Bone marrow (tissue), 2 donors: ENCODE data around the gene CNTN5.
"Not testable (repeated sequence)": the region's sequence is repeated elsewhere in the genome, so short reads cannot be mapped to it uniquely, and the experiment has no call there.

ENCODE experiments used
- DNase-seq, 2 donors: peaks; one replicate each; lab custom pipeline; 2025; lab: John Stamatoyannopoulos, UW

Gene CNTN5

DNA sequence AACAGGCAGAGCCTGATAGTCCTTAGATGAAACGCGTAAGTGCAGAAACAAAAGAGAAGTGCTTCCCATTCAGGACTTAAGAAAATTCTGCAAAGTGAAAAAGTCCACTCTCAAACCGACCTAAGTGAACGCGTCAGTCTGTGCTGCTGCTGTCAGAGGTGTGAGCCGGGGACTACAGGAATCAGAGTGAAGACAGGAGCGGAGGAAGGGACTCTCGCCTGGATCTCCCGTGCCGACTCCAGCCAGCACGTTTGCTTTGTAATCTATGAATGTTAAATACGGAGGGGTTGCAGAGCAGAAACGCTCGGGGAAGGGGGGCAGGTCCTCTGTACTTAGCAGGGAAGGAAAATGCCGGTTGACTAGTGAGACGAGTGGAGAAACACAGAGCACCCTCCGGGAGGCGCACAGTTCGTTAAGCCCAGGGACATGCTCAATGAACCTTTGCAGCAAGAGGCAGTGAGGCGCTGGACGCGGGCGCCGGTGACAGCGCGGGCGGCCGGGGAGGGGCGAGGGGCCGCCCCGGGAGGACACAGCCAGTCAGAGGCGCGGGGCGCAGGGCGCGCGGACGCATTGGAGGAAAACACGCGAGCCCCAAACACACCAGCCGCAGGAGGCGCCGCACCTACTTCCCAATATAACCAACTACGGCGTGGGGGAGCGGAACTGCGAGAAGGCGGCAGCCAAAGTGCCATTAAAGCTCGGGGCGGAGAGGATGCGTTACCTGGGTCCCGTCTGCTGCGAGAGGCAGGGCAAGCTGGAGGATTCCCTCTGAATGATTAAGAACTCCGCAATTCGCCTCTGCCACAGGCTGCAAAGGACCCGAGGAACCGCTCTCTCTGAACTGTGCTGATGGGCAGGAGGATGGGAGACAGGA lies at the start of gene CNTN5:
TSS of gene CNTN5 (plus strand) at position 598 of the 874 bp plus-strand sequence.
- DNase-seq, result peak in 1 of 2 donors; percentile 85

DNA sequence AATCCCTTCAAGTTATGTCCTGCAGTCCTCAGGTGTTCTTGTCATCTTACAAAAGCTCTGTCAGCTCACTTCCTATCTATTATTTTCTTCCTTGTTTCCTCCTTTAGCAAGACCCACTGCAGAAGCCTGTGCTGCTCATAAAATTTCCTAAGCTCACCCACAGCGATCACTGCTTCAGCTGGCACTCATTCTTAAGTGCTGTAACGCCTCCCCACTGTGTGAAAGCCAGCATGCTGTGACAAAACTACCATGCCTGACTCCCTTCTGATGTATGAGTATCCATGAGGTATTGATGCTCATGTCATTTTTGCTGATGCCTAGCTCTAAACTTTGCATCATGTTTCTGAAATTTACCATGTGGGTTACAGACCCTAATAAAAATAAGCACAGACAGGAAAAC lies 41.5 kb upstream of the CNTN5 start:
- no peak for DNase-seq

DNA sequence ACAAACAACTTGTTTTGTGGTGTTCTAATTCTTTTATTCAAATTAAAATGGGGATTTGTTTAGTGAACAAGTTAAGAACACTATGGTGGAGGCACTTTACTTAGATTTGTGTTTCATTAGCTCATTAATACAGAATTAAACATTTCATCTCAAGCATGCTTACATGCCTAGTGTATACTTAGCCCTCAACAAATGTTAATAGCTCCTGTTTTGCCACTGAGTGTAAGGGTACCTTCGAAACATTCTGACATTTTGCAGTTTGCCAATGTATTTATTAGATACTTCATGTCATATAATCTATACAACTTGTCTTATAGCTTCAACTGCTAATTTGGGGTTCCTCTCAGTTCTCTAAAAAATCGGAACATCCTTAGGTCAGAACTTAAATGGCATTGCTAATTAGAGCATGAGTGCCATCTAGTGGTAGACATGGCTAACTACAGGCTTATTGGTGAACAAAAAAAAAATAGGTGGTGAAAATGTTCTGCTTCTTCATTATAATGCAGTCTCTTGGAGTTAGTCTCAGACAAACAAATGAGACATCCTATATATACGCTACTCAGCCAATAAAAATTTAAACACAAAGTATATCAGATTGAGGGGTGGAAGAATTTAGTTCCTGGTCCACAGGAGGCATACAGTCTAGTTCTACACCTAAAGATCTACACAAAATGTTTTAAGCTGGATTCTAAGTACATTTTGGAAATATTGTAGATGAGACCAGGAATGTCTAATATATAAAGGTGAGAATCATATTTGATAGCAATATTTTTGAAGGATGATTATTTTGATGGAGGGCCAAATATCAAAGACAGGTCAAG lies 4.9 kb upstream of the CNTN5 start:
- DNase-seq, result peak in 1 of 2 donors; percentile 53

DNA sequence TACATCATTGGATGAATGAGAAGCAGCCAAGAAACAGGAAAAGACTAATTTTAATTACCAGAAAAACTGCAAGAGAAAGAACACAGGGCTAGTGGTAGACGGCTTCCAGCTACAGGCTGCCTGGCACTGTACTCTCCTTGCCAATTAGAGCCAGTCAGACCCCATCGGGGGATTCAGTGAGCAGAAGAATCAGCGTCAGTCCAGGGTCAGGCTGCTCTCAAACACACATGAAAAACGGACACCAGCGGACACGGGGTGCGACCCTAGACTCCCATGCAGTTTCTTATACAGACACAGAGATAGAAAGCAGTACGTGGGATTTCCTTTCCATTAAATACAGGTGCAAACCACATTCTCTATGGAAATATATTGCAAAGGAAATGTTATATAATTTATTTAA lies 1.1 kb upstream of the CNTN5 start:
- no peak for DNase-seq

DNA sequence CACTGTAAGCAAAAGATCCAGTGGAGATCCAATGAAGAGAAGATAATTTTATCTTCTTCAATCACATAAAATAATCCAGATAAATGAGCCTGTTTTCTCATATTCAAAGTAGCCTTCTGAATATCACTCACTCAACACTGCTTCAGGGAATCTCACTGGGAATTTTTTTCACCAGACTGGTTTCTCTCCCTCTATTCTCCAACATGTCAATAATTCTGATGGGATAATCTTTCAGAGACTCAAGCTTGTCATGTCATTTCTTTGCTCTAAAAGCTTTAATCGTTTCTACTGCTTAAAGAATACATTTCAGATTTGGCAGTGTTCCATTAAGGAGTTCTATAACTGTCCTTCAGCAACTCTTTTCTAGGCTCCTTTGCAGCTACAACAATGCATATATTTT lies 16.3 kb downstream of the CNTN5 start:
- DNase-seq, result no peak

DNA sequence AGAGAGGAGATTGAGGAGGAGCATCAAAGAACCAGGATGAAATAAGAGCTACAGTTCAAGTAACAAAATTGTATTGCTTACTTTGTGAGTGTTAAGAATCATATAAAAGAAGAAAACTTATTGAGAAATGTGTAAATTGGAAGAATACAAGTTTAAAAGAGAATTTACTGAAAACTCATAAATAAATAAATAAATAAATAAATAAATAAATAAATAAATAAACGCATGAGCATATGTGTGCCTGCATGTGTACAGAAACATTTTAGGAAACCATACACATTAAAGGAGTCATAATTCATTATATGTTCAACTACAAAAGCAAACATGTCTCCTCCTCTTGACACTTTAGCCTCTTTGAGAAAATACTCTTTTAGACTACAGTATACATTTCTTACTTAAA lies 42.6 kb downstream of the CNTN5 start:
- DNase-seq, result no peak

DNA sequence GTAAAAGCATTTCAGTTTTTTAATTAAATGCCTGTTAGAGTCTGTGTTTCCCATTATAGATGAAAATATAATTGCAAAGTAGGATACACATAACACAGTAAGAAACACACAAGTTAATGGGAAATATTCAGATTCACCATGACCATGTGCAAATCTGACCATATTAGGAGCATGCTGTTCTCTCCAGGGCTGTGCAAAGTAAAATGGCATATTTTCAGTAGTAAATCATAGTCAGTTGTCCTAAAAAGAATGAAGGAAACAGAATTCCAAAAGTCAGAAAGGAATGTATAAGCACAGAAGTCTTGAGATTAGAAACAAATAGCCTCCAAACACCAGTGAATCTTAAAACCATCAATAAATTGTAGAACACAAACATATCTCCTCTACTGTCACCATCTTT lies 44.4 kb downstream of the CNTN5 start:
- DNase-seq, result no peak

DNA sequence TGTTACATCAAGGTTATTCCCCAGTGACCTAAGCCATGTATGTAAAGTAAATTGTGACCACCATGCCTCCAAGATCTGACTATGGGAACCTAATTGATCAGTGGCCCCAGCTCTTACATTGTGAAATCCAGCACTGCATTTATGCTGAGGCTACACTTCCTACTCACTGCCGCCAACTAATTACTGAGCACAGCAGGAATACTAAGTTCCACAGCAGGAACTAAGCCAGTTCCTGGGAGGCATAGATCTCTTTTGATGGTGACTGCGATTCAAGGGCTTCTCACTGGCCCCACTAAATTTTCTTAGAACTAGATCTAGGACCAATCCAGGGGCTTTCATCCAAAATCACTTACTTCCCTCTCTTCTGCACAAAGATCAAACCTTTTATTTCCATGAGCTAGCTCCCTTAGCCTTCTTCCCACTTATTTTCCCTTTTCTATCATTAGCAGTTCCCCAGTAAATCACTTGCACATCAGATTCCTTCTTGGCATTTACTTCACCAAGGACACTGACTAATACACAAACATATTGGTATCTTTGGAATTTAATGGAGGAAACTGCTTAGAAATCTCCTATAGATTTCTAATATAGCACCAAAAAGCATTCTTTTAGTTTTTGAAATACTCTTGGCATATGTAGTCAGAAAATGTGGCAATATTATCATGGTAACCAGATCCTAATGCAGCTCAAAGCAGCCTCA lies 46.0 kb downstream of the CNTN5 start:
- no peak for DNase-seq

DNA sequence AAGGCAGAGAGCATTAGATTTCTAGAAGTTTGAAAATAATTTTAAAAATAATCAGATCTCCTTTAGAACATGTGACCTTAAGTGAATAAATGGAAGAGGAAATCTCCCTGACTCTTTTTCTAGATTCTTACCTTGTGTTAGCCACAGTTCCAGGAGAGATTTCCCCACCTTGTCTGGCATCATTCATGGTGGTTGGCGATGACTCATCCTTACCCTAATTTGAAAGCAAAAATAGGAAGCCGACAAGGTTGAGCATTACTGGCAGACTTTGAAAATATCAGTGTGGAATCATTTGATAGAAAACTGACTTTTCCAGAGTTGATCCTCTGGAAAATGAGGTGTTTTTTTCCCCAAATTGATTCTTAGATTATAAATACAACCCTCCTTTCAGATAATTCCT lies 48.1 kb downstream of the CNTN5 start:
- peak in 1 of 2 donors; percentile 5 for DNase-seq

DNA sequence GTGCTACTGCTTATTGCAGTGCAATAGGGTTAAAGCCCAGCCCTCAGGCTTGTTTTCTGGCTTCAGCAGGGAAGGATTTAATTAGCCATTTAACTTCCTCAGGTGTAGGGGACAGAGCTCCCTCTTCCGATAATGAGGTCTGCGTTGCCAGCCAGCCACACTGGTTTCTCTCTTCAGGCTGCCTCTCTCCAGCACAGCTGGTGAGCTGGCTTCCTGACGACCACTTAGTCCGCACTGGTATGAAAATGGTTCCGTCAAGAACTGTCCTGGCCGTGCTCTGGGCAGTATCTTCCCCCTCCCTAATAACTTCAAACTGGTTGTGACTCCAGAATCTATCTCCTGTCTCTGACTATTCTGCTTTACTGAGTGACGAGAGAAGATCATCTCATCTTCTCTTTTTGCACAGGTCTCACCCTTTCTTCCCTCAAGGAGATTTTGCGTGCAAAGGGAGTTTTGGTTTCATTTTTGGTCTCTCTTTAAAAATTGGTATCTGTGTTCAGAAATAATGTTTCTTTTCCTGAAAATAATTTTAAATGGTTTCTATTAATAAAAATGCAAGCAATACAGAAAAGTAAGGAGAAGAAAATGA lies 49.2 kb downstream of the CNTN5 start:
- DNase-seq, result peak in 1 of 2 donors; percentile 56

DNA sequence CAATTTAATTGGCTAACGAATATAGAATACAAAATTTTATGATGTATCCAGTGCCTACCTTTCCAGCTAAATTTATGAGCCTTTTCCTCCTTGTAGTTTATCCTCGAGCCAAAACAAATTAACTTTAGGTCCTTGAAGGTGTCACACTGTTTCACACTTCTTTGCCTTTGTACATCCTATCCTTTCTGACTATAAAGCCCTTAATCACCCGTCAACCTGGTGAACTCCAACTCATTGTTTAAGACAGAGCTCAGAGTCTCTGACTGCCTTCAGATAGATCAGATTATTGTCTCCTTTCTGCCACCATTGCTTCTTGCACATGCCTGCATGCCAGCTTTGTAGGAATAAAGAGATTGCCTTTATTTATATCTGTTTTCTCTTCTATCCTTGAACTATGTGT lies 58.8 kb downstream of the CNTN5 start:
- DNase-seq, result no peak

DNA sequence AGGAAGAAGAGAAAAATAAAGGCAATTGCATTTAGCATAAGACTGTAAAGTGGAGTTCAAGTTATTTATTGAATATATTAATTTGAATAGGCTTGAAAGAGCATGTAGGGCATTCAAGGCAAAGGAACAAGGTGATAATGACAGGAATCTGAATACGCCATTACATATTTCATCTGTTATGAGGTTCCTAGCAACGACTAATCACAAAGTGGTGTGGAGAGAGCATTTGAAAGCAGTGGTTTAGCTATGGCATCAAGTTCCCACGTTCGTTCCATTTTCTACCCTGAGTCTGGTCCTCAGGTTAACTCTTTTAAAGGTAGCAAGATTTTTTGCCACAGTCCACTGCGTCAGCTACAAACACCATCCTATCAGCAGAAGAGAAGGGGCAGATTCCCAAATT lies 59.4 kb downstream of the CNTN5 start:
- no peak for DNase-seq

DNA sequence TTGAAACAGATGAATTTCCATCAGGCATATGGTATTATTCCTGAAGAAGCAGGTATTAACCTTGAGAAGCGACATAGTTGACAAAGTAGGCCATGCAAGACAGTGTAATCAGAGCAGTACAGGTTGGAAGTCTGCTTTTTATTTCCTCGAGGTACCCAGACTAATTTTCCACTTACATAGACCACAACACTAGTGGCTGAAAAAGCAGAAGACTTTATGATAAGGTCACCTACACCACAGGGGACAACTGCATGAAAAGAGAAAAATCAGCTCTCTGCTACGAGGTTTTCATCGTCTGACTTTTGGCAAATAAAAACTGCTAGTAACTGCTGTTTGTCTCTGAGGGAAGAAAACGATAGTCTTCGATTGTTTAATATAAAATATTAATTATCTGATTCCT lies 77.5 kb downstream of the CNTN5 start:
- DNase-seq, result no peak

DNA sequence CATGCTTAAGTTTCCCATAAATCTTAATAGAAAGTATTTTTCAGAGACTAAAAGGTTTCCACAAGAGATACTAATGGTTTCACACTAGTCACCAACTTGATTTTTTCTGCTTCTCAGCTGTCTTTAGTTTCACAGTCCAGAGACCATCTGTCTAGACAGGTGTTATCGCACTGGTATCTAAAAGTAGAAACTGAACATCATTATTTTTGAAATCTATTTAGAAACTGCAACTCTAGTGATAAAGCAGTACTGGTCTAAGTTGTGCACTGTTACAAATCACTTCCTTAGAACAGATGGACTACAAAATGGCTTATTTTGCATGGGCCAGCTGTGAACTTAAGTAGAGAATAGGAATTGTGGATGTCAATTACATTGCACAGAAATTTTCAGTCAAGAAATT lies 78.0 kb downstream of the CNTN5 start:
- DNase-seq, result no peak

DNA sequence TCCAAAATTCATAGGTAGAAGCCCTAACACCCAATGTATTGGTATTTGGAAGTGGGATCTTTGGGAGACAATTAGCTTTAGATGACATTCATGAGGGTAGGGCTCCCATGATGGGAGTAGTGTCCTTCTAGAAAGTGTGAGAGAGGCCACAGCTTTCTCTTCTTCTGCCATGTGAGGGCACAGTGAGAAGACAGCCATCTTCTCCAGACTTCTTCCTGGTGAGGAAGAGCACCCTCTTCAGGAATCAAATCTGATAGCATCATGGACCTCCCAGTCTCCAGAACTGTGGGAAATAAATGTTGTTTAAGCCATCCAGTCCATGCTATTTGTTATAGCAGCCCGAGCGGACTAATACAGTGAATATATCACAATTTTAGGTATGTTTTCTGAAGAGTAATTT lies 96.9 kb downstream of the CNTN5 start:
- no peak for DNase-seq

DNA sequence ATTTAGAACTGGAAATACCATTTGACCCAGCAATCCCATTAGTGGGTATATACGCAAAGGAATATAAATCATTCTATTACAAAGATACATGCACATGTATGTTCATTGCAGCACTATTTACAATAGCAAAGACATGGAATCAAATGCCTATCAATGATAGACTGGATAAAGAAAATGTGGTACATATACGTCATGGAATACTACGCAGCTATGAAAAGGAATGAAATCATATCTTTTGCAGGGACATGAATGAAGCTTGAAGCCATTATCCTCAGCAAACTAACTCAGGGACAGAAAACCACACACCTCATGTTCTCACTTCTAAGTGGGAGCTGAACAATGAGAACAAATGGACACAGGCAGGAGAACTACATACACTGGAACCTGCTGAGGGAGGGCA lies 113.1 kb downstream of the CNTN5 start:
- DNase-seq, result not testable (repeated sequence)

DNA sequence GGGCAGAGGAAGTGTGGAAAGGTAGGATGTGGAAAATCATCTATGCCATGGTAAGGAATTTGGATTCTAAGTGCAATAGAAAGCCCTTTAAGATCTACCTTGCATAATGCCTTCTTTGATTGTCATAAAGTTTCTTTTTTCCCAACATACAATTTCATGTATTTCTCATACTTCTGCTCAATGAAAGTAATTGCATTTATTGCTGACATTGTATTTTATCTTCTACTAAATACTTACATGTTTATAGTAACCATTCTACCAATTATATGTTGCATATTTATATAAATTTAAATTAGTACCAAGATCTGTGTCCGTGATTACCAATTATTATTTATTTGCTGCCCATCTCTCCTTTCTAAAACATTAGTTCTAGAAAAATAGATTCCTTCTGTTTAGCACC lies 114.8 kb downstream of the CNTN5 start:
- no peak for DNase-seq

DNA sequence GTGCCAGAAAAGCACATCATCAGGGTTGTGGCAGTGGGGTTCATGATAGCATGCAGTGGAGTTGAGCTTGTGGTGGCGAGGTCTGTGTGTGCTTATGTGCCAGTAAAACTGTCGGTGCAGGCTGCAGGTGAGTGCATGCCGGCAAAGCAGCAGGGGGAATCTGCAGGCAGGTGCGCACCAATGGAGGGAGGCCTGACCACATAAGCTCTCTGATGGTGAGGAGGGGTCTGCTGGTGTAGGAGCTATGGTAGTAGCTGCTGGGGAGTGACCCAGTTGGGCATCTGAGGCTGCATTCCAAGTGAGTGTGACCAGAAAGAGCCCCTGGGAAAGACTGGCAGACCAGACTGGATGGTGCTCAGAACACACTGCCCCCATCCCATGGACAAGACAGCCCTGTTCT lies 121.5 kb downstream of the CNTN5 start:
- DNase-seq, result no peak

DNA sequence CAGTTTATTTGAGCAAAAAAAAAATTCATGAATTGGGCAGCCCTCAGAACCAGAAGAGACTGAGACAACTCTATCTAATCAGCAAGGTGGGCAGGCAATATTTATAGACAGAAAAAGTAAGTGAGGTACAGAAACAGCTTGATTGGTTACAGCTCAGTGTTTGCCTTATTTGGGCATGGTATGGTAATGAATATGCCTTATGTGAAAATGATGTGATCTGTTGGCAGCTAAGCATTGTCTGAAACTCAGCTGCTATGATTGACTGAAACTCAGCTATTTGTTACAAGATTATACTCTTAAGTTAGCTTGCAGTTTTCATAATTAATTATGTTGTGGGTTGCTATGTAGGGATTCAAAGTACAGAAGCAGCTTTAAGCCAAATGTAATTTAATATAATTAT lies 127.6 kb downstream of the CNTN5 start:
- DNase-seq, result no peak

DNA sequence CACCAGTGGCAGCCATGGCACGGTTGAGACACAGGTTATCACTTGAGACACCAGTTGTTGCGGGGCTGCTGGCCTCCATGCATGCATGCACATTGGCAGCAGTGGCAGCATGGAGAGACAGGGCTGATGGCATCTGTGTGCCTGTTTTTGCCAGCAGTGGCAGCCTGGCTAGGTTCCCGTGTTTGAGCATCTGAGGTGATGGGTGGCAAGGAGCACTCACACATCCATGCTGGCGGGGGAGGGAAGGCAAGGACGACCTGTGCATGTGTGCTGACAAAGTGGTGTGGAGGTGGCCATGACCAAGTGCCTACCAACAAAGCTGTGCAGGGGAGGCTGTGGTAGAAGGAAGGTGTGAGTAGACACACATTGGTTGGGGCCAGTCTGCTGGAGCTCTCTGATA lies 133.5 kb downstream of the CNTN5 start:
- DNase-seq, result no peak

DNA sequence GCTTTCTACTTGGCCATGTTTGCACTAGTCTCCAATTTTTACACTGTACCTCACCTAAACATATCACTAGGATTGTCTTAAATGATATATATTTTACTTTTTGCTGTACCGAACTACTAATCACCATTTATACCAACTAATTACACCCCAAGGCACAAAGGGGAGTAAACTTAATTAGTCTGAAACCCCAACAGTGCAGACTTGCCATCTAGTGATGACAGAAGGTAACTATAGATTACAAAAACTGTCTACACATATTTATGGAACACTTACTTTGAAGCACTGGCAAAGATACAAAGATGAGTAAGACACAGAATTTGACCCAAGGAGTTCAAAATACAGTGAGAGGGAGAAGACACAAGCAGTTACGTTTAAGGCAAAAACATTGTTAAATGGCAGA lies 139.7 kb downstream of the CNTN5 start:
- DNase-seq, result no peak

DNA sequence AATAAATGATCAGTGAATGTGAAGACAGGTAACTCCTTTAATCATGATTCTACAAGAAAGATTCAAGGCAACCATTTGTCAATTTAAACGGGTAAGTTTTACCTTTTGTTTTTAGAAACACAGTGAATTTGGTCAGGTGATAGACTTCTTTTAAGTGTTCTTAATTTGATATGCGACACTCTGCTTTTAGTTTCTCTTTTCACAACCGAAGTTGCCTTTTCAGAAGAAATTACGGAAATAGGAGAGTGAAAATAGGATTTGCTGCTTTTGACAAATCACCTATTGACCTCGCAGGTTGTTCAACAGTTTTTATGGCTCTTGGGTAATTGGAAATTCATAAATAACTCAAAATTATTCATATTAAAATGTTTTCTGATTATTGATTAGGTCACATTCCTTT lies 142.1 kb downstream of the CNTN5 start:
- DNase-seq, result no peak
